ENCODE results near the gene ABR.
"Not testable (repeated sequence)": the region's sequence is repeated elsewhere in the genome, so short reads cannot be mapped to it uniquely, and the experiment has no call there.

The ABR gene

GRCh38 chr17:1077986-1078711, 101.6 kb downstream of the ABR start:
- H3K4me3 ChIP-seq (ENCODE audit: low read depth in 1 of 2, low read length in 2 of 2), result no peak overlapping the region
- no peak overlapping the region for H3K9ac ChIP-seq (ENCODE audit: low read length)
- H3K4me1 ChIP-seq (ENCODE audit: insufficient read depth, low read length), result peaks cover 11% of the 10 kb centered on the region
- H3K27ac ChIP-seq (ENCODE audit: low read depth, low read length), result no peak overlapping the region
- no peaks in the 10 kb centered on the region for H3K9me3 ChIP-seq (ENCODE audit: low read length)
- peaks cover 18% of the 10 kb centered on the region for H3K36me3 ChIP-seq (ENCODE audit: insufficient read depth, low read length)
- no peaks in the 10 kb centered on the region for H3K27me3 ChIP-seq (ENCODE audit: control insufficient read depth in 1 of 2, insufficient read depth in 2 of 2, low read length in 2 of 2)

GRCh38 chr17:1077581-1077985, 102.2 kb downstream of the ABR start:
- H3K9ac ChIP-seq (ENCODE audit: low read length), result no peak overlapping the region
- no peaks in the 10 kb centered on the region for H3K27me3 ChIP-seq (ENCODE audit: control insufficient read depth in 1 of 2, insufficient read depth in 2 of 2, low read length in 2 of 2)
- H3K9me3 ChIP-seq (ENCODE audit: low read length), result no peaks in the 10 kb centered on the region
- peaks cover 11% of the 10 kb centered on the region for H3K4me1 ChIP-seq (ENCODE audit: insufficient read depth, low read length)
- no peak overlapping the region for H3K4me3 ChIP-seq (ENCODE audit: low read depth in 1 of 2, low read length in 2 of 2)
- no peak overlapping the region for H3K27ac ChIP-seq (ENCODE audit: low read depth, low read length)
- peaks cover 18% of the 10 kb centered on the region for H3K36me3 ChIP-seq (ENCODE audit: insufficient read depth, low read length)

- Histone ChIP-seq H3K27ac (ENCODE audit: low read depth, low read length) (no peak overlapping the region), H3K36me3 (ENCODE audit: insufficient read depth, low read length) (peaks cover 18% of the 10 kb centered on the region), H3K9me3 (ENCODE audit: low read length) (no peaks in the 10 kb centered on the region), H3K27me3 (ENCODE audit: control insufficient read depth in 1 of 2, insufficient read depth in 2 of 2, low read length in 2 of 2) (no peaks in the 10 kb centered on the region), H3K9ac (ENCODE audit: low read length) (no peak overlapping the region), H3K4me3 (ENCODE audit: low read depth in 1 of 2, low read length in 2 of 2) (no peak overlapping the region), H3K4me1 (ENCODE audit: insufficient read depth, low read length) (peaks cover 5% of the 10 kb centered on the region)
These were observed 102.8 kb downstream of the ABR start for GRCh38 chr17:1076982-1077302.

- Histone ChIP-seq H3K27ac (ENCODE audit: low read depth, low read length) (no peak overlapping the region), H3K4me3 (ENCODE audit: low read depth in 1 of 2, low read length in 2 of 2) (no peak overlapping the region), H3K4me1 (ENCODE audit: insufficient read depth, low read length) (peaks cover 4% of the 10 kb centered on the region), H3K9ac (ENCODE audit: low read length) (no peak overlapping the region), H3K27me3 (ENCODE audit: control insufficient read depth in 1 of 2, insufficient read depth in 2 of 2, low read length in 2 of 2) (no peaks in the 10 kb centered on the region), H3K9me3 (ENCODE audit: low read length) (no peaks in the 10 kb centered on the region), H3K36me3 (ENCODE audit: insufficient read depth, low read length) (peaks cover 22% of the 10 kb centered on the region)
These were observed 103.3 kb downstream of the ABR start for GRCh38 chr17:1076299-1076981.

- no peaks in the 10 kb centered on the region for H3K9me3 ChIP-seq (ENCODE audit: low read length)
- H3K4me1 ChIP-seq (ENCODE audit: insufficient read depth, low read length), result peaks cover 4% of the 10 kb centered on the region
- no peak overlapping the region for H3K9ac ChIP-seq (ENCODE audit: low read length)
- H3K27me3 ChIP-seq (ENCODE audit: control insufficient read depth in 1 of 2, insufficient read depth in 2 of 2, low read length in 2 of 2), result no peaks in the 10 kb centered on the region
- H3K27ac ChIP-seq (ENCODE audit: low read depth, low read length), result no peak overlapping the region
- no peak overlapping the region for H3K4me3 ChIP-seq (ENCODE audit: low read depth in 1 of 2, low read length in 2 of 2)
- peaks cover 30% of the 10 kb centered on the region for H3K36me3 ChIP-seq (ENCODE audit: insufficient read depth, low read length)
These were observed 104.7 kb downstream of the ABR start for GRCh38 chr17:1074886-1075605.

GRCh38 chr17:1073963-1074625, 105.7 kb downstream of the ABR start:
- H3K9me3 ChIP-seq (ENCODE audit: low read length); H3K27ac ChIP-seq (ENCODE audit: low read depth, low read length); H3K4me3 ChIP-seq (ENCODE audit: low read depth in 1 of 2, low read length in 2 of 2); H3K9ac ChIP-seq (ENCODE audit: low read length); H3K4me1 ChIP-seq (ENCODE audit: insufficient read depth, low read length); H3K27me3 ChIP-seq (ENCODE audit: control insufficient read depth in 1 of 2, insufficient read depth in 2 of 2, low read length in 2 of 2): not testable (repeated sequence)
- H3K36me3 ChIP-seq (ENCODE audit: insufficient read depth, low read length), result peaks cover 31% of the 10 kb centered on the region

- Histone ChIP-seq H3K9me3 (ENCODE audit: low read length) (no peaks in the 10 kb centered on the region), H3K4me3 (ENCODE audit: low read depth in 1 of 2, low read length in 2 of 2) (no peak overlapping the region), H3K27me3 (ENCODE audit: control insufficient read depth in 1 of 2, insufficient read depth in 2 of 2, low read length in 2 of 2) (no peaks in the 10 kb centered on the region), H3K27ac (ENCODE audit: low read depth, low read length) (no peak overlapping the region), H3K9ac (ENCODE audit: low read length) (no peak overlapping the region), H3K4me1 (ENCODE audit: insufficient read depth, low read length) (no peaks in the 10 kb centered on the region), H3K36me3 (ENCODE audit: insufficient read depth, low read length) (peaks cover 35% of the 10 kb centered on the region)
These were observed 106.4 kb downstream of the ABR start for GRCh38 chr17:1073241-1073962.

- H3K27me3 ChIP-seq (ENCODE audit: control insufficient read depth in 1 of 2, insufficient read depth in 2 of 2, low read length in 2 of 2), result no peaks in the 10 kb centered on the region
- H3K27ac ChIP-seq (ENCODE audit: low read depth, low read length), result no peak overlapping the region
- peaks cover 36% of the 10 kb centered on the region for H3K36me3 ChIP-seq (ENCODE audit: insufficient read depth, low read length)
- H3K9ac ChIP-seq (ENCODE audit: low read length), result no peak overlapping the region
- H3K9me3 ChIP-seq (ENCODE audit: low read length), result no peaks in the 10 kb centered on the region
- H3K4me1 ChIP-seq (ENCODE audit: insufficient read depth, low read length), result no peaks in the 10 kb centered on the region
- H3K4me3 ChIP-seq (ENCODE audit: low read depth in 1 of 2, low read length in 2 of 2), result no peak overlapping the region
These were observed 107.2 kb downstream of the ABR start for GRCh38 chr17:1072551-1072961.

GRCh38 chr17:1071103-1071825, 108.5 kb downstream of the ABR start:
- H3K4me1 ChIP-seq (ENCODE audit: insufficient read depth, low read length), result no peaks in the 10 kb centered on the region
- H3K9ac ChIP-seq (ENCODE audit: low read length), result no peak overlapping the region
- H3K27me3 ChIP-seq (ENCODE audit: control insufficient read depth in 1 of 2, insufficient read depth in 2 of 2, low read length in 2 of 2), result no peaks in the 10 kb centered on the region
- peaks cover 38% of the 10 kb centered on the region for H3K36me3 ChIP-seq (ENCODE audit: insufficient read depth, low read length)
- H3K27ac ChIP-seq (ENCODE audit: low read depth, low read length), result no peak overlapping the region
- H3K4me3 ChIP-seq (ENCODE audit: low read depth in 1 of 2, low read length in 2 of 2), result no peak overlapping the region
- no peaks in the 10 kb centered on the region for H3K9me3 ChIP-seq (ENCODE audit: low read length)

- Histone ChIP-seq H3K27ac (ENCODE audit: low read depth, low read length) (no peak overlapping the region), H3K9me3 (ENCODE audit: low read length) (no peaks in the 10 kb centered on the region), H3K27me3 (ENCODE audit: control insufficient read depth in 1 of 2, insufficient read depth in 2 of 2, low read length in 2 of 2) (no peaks in the 10 kb centered on the region), H3K9ac (ENCODE audit: low read length) (no peak overlapping the region), H3K36me3 (ENCODE audit: insufficient read depth, low read length) (peaks cover 47% of the 10 kb centered on the region), H3K4me3 (ENCODE audit: low read depth in 1 of 2, low read length in 2 of 2) (no peak overlapping the region), H3K4me1 (ENCODE audit: insufficient read depth, low read length) (no peaks in the 10 kb centered on the region)
These were observed 109.4 kb downstream of the ABR start for GRCh38 chr17:1070411-1070810.

All from muscle layer of colon (tissue), 2 donors.